ENCODE data around the gene NISCH. TPM values are rescaled to one million over a fixed set of nuclear protein-coding genes. Genes with fewer than 3 reads are reported as not detected.

The NISCH gene
- total RNA-seq, 1 experiment from 2014 or later = 15.8 TPM

DNA sequence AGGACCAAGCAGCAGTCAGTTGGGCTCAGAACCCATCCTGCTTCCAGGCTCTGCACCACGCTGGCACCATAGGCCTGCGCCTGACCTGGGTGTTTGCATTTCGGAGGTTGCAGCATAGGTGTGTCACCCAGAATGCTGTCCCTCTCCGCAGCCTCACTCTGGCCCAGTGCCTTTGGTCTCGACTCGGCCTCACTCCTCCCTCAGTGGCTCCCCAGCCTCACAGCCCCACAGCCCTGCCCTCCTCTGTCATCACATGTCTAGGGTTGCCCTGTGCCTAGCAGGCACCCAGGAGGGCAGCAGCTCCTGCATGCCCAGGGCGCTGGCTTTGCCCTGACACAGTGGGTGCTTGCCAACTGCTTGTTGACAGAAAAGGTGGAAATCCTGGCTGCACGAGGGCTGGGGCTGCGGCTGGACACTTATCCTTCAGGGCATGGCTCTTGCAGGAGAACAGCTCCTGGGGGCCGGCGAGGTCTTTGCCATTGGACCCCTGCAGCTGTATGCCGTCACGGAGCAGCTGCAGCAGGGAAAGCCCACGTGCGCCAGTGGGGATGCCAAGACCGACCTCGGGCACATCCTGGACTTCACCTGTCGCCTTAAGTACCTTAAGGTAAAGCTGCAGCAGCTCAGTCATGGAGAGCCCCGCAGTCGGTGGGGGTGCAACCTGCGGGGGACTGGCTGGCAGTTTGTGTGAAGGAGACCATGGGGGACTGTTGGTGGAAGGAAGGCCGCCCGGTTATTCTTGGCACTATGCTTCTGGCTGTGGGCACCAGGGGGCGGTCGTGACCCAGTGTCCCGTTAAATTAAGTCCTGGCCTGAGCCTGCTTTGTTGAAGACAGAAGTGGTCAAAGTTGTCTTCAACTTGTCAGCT, 16.2 kb downstream of the NISCH start:
- peak; percentile 18 for DNase-seq (ENCODE audit: low read depth)

- DNase-seq (ENCODE audit: low read depth) = no peak
Measured at GRCh38 chr3:52472239-52473000, 17.0 kb downstream of the NISCH start.

DNA sequence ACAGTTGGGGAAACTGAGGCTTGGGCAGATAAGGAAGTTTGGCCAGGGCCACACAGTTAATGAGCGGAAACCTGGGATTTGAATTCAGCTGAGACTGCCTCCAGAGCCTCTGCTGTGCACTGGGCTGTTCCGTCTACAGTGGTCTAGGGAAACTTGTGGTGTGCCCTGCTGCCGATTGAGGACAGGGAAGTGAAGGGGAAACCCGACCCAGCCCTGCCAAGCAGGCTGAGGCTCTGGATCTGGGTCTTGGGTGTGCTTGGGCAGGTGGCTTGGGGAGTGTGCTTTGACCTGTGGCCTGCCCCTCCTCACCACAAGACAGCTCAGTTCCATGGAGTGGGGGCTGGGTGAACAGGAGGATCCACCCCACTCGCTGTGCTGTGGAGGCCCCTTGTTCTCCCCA, 17.6 kb downstream of the NISCH start:
- no peak for DNase-seq (ENCODE audit: low read depth)

DNA sequence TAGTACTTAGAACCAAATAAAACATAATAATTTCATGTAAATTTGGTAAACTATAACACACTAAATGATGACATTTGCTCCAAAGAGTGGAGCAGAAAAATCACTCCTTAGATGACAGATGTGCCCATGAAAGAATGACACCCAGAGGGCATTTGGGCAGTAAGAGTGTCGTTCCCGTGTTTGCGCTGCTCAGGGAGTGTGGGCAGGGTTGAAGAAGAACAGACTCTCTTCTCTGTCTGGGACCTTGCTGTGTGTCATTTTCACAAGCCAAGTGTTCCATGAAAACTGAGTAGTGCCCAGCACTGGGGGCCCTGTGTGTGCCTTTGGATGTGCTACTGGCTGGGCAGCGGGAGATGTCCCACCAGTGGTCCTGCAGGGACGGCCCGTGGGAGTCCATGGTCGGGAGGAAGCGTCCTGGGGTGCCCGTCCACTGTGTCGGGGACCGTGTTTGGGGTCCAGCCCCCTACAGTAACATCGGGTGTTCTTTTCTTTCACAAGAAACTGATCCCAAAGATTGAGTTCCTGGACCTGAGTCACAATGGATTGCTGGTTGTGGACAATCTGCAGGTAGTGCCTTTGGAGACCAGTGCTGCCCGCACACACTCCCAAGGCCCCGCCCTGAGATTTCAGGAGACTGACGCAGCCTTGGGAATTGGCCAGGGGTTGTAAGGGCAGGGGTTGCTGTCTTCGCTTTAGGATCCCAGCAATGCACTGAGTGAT, 21.8 kb downstream of the NISCH start:
- DNase-seq (ENCODE audit: low read depth) = no peak

- DNase-seq (ENCODE audit: low read depth) = no peak
Measured at GRCh38 chr3:52477796-52478095, 22.3 kb downstream of the NISCH start.

- no peak for DNase-seq (ENCODE audit: low read depth)
Measured at GRCh38 chr3:52479037-52479876, 23.9 kb downstream of the NISCH start.

- no peak for DNase-seq (ENCODE audit: low read depth)
Measured at GRCh38 chr3:52479877-52480575, 24.6 kb downstream of the NISCH start.

- no peak for DNase-seq (ENCODE audit: low read depth)
Measured at GRCh38 chr3:52480768-52481715, 25.6 kb downstream of the NISCH start.

DNA sequence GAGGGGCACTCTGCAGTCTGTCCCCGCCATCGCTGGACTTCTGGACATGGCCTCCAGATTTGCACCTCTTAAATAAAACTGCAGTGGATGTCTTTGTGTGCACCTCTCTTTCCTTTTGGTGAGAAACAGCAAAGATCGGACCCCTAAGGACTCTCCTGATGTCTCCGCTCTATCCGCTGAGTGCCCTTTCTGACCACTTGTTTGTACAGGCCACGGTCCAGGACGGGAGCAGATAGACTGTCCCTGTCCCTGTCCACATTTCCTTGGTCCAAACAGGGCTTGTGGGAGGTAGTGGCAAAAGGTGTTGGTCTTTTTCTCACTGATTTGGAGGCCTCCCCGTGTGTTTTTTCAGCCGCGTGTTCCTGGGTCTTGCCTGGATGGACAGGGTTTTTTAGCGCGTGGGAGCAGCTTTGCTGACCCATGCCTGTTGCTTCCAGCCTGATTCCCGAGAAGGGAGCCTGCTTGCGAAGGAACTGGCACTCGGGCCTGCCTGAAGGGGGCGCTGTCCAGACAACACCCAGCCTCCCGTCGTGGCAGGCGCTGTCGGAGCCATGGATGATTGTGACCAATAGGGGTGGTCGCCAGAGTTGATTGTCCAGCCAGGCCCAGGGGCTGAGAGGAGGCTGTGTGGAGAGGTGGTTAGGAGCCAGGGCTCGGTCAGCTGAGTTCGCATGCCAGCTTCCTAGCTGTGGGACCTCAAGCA, 26.6 kb downstream of the NISCH start:
- no peak for DNase-seq (ENCODE audit: low read depth)

GRCh38 chr3:52483081-52483480, 27.7 kb downstream of the NISCH start:
- no peak for DNase-seq (ENCODE audit: low read depth)

DNA sequence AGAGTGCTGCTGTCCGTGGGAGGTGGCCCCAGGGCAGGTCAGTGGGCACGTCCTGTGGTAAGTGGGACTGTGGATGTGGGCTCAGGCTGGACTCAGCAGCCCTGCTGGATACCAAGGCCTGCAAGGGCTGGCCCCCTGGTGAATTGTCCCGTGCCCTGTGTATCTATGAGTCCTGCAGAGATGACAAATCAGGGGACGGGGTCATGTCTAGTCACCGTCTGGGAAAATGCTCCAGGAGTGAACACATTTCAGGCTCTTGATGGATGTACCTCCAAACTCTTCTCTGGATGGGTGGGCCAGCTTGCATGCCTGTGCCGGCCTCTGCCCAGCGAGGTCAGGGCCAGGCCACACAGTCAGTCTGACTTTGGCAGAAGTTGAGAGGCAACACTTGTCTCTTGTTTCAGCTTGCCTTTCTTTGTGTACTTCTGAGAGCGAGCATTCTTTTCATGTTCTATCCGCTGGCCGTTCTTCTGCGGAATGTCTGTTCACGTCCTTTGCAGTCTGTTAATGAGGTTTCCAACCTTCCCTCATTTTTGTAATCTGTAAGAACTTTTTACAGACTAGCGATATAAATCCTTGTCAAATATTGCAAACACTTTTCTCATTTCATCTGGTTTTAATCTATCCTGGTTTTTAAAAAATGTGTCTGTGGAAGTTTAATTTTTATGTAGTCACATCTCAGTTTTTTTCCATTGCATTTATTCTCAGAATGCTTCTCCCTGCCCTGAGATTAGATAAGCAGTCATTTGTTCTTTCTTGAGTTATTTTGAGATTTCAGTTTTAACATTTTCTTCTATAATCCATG, 28.4 kb downstream of the NISCH start:
- no peak for DNase-seq (ENCODE audit: low read depth)

- no peak for DNase-seq (ENCODE audit: low read depth)
Measured at GRCh38 chr3:52484680-52485461, 29.5 kb downstream of the NISCH start.

DNA sequence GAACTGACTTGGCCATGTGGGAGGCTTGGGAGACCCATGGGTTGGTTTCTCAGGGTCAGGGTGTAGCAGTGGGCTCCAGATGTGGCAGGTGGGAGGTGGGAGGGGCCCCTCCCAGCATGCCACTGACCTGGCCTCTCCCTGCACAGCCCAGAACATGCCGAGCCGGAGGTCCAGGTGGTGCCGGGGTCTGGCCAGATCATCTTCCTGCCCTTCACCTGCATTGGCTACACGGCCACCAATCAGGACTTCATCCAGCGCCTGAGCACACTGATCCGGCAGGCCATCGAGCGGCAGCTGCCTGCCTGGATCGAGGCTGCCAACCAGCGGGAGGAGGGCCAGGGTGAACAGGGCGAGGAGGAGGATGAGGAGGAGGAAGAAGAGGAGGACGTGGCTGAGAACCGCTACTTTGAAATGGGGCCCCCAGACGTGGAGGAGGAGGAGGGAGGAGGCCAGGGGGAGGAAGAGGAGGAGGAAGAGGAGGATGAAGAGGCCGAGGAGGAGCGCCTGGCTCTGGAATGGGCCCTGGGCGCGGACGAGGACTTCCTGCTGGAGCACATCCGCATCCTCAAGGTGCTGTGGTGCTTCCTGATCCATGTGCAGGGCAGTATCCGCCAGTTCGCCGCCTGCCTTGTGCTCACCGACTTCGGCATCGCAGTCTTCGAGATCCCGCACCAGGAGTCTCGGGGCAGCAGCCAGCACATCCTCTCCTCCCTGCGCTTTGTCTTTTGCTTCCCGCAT, 31.8 kb downstream of the NISCH start:
- no peak for DNase-seq (ENCODE audit: low read depth)

- DNase-seq (ENCODE audit: low read depth) = no peak
Measured at GRCh38 chr3:52487788-52488691, 32.6 kb downstream of the NISCH start.

DNA sequence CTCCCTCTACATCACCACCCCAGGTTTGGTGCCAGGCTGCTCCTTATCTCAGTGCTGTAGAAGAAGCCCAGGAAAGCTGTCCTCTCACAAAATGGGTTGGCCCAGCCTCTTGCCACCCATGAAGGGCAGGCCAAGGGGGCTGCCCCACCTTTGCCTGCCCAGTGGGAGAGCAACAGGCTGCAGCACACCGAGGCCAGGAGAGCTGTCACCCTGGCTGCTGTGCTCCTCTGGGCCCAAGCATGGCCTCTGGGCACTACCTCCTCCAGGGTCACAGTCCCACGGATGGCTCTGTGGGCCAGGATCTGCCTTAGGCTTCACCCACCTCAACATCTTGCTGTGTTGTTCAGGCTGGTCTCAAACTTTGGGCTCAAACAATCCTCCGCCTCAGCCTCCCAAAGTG, 33.3 kb downstream of the NISCH start:
- DNase-seq (ENCODE audit: low read depth) = no peak

- no peak for DNase-seq (ENCODE audit: low read depth)
Measured at GRCh38 chr3:52489453-52489852, 34.0 kb downstream of the NISCH start.

Measured in M059J (cell line).